GM13977 (cell line): ENCODE measurements around the gene C1GALT1.

Experiments
- DNase-seq: peaks from one replicate; pipeline ENCODE4 v3.0.0; 2012; ENCODE audit warnings: low spot score
- CTCF ChIP-seq: IDR thresholded peaks from 2 replicates; pipeline ENCODE4 v1.5.1; 2012; ENCODE audit warnings: mild to moderate bottlenecking, control low read depth; ENCODE audit not compliant: insufficient read depth; ENCODE audit errors: extremely low read depth, missing control alignments
- in situ Hi-C: fragments of 300-500 bp; cut with MboI; formaldehyde crosslinking; loops from one replicate; pipeline ENCODE4 v1.12.0; 2022; ENCODE audit warnings: low sequenced_read_pairs, low pct_unique_long_range_greater_than_20kb, mixed read lengths, inconsistent platforms; ENCODE audit not compliant: unreplicated experiment

Gene C1GALT1

GRCh38 chr7:7157177-7157886, 25.0 kb upstream of the C1GALT1 start:
- no peak for TF ChIP-seq CTCF
- no peak for DNase-seq
- in situ Hi-C loops, result no loop called here

- in situ Hi-C loops, result no loop called here
- no peak for TF ChIP-seq CTCF
- DNase-seq, result no peak
These were observed 24.5 kb upstream of the C1GALT1 start for GRCh38 chr7:7157887-7158271.

GRCh38 chr7:7159063-7159658, 23.2 kb upstream of the C1GALT1 start:
- no peak for DNase-seq
- in situ Hi-C loops, result no loop called here
- no peak for TF ChIP-seq CTCF

GRCh38 chr7:7164591-7164990, 17.8 kb upstream of the C1GALT1 start:
- TF ChIP-seq CTCF, result no peak
- in situ Hi-C loops, result no loop called here

GRCh38 chr7:7165372-7165771, 17.0 kb upstream of the C1GALT1 start:
- no peak for DNase-seq
- no peak for TF ChIP-seq CTCF
- in situ Hi-C loops, result no loop called here

More at GRCh38 chr7:7164591-7164990, 17.8 kb upstream of the C1GALT1 start:
- DNase-seq, result no peak

- no peak for TF ChIP-seq CTCF
- in situ Hi-C loops, result no loop called here
- DNase-seq, result no peak
These were observed 16.0 kb upstream of the C1GALT1 start for GRCh38 chr7:7166318-7166717.
